K562 (cell line): ENCODE measurements around the gene TFAP2A. TPM values are rescaled to one million over a fixed set of nuclear protein-coding genes. Genes with fewer than 3 reads are reported as not detected.
A peak's percentile ranks its signal among the peaks of the same experiment; 100 is the strongest.

Experiments used
- ATAC-seq: fragments of 200-7000 bp; cut with Tn5 transposase; 3 replicates; pipeline ENCODE4 v1.9.1; 2020; ENCODE audit warnings: moderate library complexity
- BruUV-seq: library from RNA; stranded (reverse); fragments of 400-500 nt; replicated peaks from 2 replicates; lab custom pipeline; 2021; lab: Mats Ljungman, UMichigan
- CTCF ChIA-PET: fragments of 300-600 bp; formaldehyde crosslinking; extraction: SDS; loops from one replicate; lab custom pipeline; 2021; ENCODE audit warnings: low intra/inter-chr PET ratio; lab: Yijun Ruan, JAX
- POLR2A ChIA-PET: fragments of 300-600, 350-650 bp; sonication (Branson Sonifier 250); formaldehyde crosslinking; extraction: SDS; loops from one replicate; lab custom pipeline; 2021; ENCODE audit warnings: antibody characterized with exemption, inconsistent platforms; lab: Yijun Ruan, JAX
- DNase-seq, 4 experiments: peaks; one replicate each; pipeline versions ENCODE4 v3.0.0 to v3.0.0-alpha.2; 2011 to 2018; ENCODE audit warnings: low spot score in 3 of 4, mixed read lengths in 3 of 4; ENCODE audit errors: extremely low read depth in 1 of 4
- FAIRE-seq: peaks from 2 replicates; lab custom pipeline; 2011; peaks lifted over from hg19 to GRCh38; lab: Jason Lieb, UNC
- H2AFZ ChIP-seq: 2 replicates; pipeline ENCODE4 v1.6.0; 2011; ENCODE audit warnings: low read depth, low read length, control low read depth, inconsistent platforms
- H3K27ac ChIP-seq: fragments of 200-600 bp; 3 replicates; pipeline ENCODE4 v1.8.0; 2011; ENCODE audit warnings: low read depth, mild to moderate bottlenecking, control low read depth, inconsistent platforms, low read length, moderate library complexity, mixed read lengths; ENCODE audit errors: extremely low read depth
- H3K27me3 ChIP-seq, 2 experiments: fragments of 300-600 bp in 1 of 2; 2 replicates in 1 of 2; 3 replicates in 1 of 2; pipeline versions ENCODE4 v1.6.0 to v1.8.0; 2011; ENCODE audit warnings: inconsistent platforms in 2 of 2, low read length in 2 of 2, mild to moderate bottlenecking in 1 of 2, mixed read lengths in 1 of 2, moderate library complexity in 1 of 2; ENCODE audit not compliant: control insufficient read depth in 2 of 2, insufficient read depth in 2 of 2
- H3K36me3 ChIP-seq: fragments of 300-600 bp; 3 replicates; pipeline ENCODE4 v1.8.0; 2011; ENCODE audit warnings: mild to moderate bottlenecking, low read length, inconsistent platforms; ENCODE audit not compliant: control insufficient read depth, insufficient read depth
- H3K4me1 ChIP-seq, 2 experiments: fragments of 200-600 bp in 1 of 2; replicated peaks in 1 of 2; 2 replicates in 1 of 2; 3 replicates in 1 of 2; pipeline versions ENCODE4 v1.5.1 to v1.8.0; 2011; ENCODE audit warnings: inconsistent platforms in 2 of 2, low read length in 2 of 2, mild to moderate bottlenecking in 1 of 2, mixed read lengths in 1 of 2, moderate library complexity in 1 of 2; ENCODE audit not compliant: control insufficient read depth in 2 of 2, insufficient read depth in 2 of 2
- H3K4me2 ChIP-seq: 2 replicates; pipeline ENCODE4 v1.6.1; 2011; ENCODE audit warnings: low read length, control low read depth, inconsistent platforms, mixed read lengths; ENCODE audit not compliant: insufficient read depth
- H3K4me3 ChIP-seq: fragments of 200-600 bp; sonication (generic), shearing (Covaris generic); 2 replicates; pipeline ENCODE4 v1.5.1; 2016; ENCODE audit warnings: control low read depth, inconsistent platforms
- H3K79me2 ChIP-seq: fragments of 200-600 bp; 3 replicates; pipeline ENCODE4 v1.8.0; 2011; ENCODE audit warnings: low read length, inconsistent platforms; ENCODE audit not compliant: control insufficient read depth, insufficient read depth
- H3K9ac ChIP-seq, 2 experiments: 2 replicates each; pipeline versions ENCODE4 v1.6.0 to v1.6.1; 2011; ENCODE audit warnings: low read depth in 2 of 2, low read length in 2 of 2, control low read depth in 1 of 2, inconsistent platforms in 1 of 2, mild to moderate bottlenecking in 1 of 2, mixed read lengths in 1 of 2; ENCODE audit not compliant: insufficient read depth in 1 of 2
- H3K9me1 ChIP-seq: one replicate; pipeline ENCODE4 v1.6.0; 2011; ENCODE audit warnings: inconsistent platforms, mild to moderate bottlenecking, low read length, moderate library complexity; ENCODE audit not compliant: control insufficient read depth, insufficient read depth
- H3K9me3 ChIP-seq: replicated peaks from 2 replicates; pipeline ENCODE4 v1.5.1; 2011; ENCODE audit warnings: low read depth, low read length, inconsistent platforms; ENCODE audit not compliant: control insufficient read depth, insufficient read depth
- H4K20me1 ChIP-seq: replicated peaks from 2 replicates; pipeline ENCODE4 v1.6.1; 2011; ENCODE audit warnings: low read length, inconsistent platforms, mixed read lengths; ENCODE audit not compliant: control insufficient read depth, insufficient read depth
- KDM1A ChIP-seq, 2 experiments: fragments of 450-650 bp; IDR thresholded peaks; 2 replicates each; pipeline ENCODE4 v1.6.1; 2016; ENCODE audit warnings: mild to moderate bottlenecking in 2 of 2
- WGBS: fragments of 100-300 bp; shearing (Covaris generic); methylation state at CpG from one replicate; pipeline ENCODE4 v1.1.6; 2016; ENCODE audit warnings: low coverage, mixed read lengths; ENCODE audit not compliant: insufficient coverage; ENCODE audit errors: missing lambda C conversion rate; 5-methylcytosine and 5-hydroxymethylcytosine counted together
- in situ Hi-C: fragments of 300-500 bp; cut with MboI; formaldehyde crosslinking; loops from 4 replicates; pipeline ENCODE4 v1.15.0; 2018; ENCODE audit warnings: inconsistent platforms, mixed read lengths
- intact Hi-C: fragments of 100-400 bp; cut with micrococcal nuclease; formaldehyde crosslinking; loops from 2 replicates; pipeline ENCODE4 v1.14.2; 2022
- polyA plus RNA-seq, 8 experiments: library from polyadenylated mRNA; depleted of rRNA in 4 of 8; stranded (reverse) in 5 of 8; unstranded in 3 of 8; fragments of >200 nt; fragmentation: Nextera tagmentation in 2 of 8; fragmentation: Illumina TruSeq in 1 of 8; extraction: Ambion mirVana in 2 of 8; extraction: Trizol in 1 of 8; gene quantifications; 2 replicates each; pipeline versions ENCODE4 v1.2.1 to v1.2.3, GENCODE V29; 2011 to 2014; ENCODE audit warnings: inconsistent platforms in 1 of 8, missing spikeins in 1 of 8
- total RNA-seq, 7 experiments: library from RNA; depleted of rRNA in 6 of 7; stranded (reverse); fragments of >200 nt in 6 of 7; fragmentation: Illumina TruSeq in 2 of 7; extraction: Trizol in 2 of 7; gene quantifications; 2 replicates each; pipeline versions ENCODE4 v1.2.1 to v1.2.3, GENCODE V29; 2011 to 2021; ENCODE audit warnings: low replicate concordance in 1 of 7
- TF ChIP-seq, protein P1 (sequence below): fragments of 450-650 bp; IDR thresholded peaks from 2 replicates; pipeline ENCODE4 v1.6.1; 2017; ENCODE audit warnings: antibody characterized with exemption

Gene TFAP2A
- total and polyA plus RNA-seq, 9 of the 15 experiments (the other 6 are each of a cell fraction or from before 2014, with no cell fraction given): 0.14 to 0.53 (median 0.19) TPM; not detected in 1

DNA sequence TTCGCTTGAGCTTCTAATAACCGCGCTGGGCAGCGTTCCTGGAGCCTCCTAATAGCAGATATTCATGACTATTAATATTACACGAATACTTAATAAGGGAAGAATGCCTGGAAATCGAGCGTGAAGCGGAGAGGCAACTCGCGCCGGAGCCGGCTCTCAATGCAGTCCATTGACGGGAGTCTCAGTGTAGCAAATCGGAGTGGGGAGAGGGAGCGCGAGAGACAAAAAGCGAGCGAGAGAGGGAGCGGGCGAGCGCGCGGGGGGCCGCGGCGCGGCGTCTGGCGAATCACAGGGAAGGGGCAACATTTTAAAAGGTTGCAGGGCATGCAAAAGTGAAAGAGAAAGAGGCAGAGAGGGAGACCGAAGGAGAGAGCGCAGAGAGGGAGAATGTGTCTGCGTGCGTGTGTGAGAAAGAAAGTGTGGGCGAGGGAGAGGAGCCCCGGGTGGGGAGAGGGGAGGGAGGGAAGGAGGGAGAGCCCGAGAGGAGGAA, 2.9 kb downstream of the TFAP2A start:
- in situ Hi-C loops (no loop called here), intact Hi-C loops (no loop called here)
- TF ChIP-seq, protein P1, sequence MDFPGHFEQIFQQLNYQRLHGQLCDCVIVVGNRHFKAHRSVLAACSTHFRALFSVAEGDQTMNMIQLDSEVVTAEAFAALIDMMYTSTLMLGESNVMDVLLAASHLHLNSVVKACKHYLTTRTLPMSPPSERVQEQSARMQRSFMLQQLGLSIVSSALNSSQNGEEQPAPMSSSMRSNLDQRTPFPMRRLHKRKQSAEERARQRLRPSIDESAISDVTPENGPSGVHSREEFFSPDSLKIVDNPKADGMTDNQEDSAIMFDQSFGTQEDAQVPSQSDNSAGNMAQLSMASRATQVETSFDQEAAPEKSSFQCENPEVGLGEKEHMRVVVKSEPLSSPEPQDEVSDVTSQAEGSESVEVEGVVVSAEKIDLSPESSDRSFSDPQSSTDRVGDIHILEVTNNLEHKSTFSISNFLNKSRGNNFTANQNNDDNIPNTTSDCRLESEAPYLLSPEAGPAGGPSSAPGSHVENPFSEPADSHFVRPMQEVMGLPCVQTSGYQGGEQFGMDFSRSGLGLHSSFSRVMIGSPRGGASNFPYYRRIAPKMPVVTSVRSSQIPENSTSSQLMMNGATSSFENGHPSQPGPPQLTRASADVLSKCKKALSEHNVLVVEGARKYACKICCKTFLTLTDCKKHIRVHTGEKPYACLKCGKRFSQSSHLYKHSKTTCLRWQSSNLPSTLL: no peak
- peak in 1 of 2 experiments; percentile 34; a peak in 1 of 4 replicates for TF ChIP-seq KDM1A (IDR thresholded peaks at IDR 0.05)
- no peaks in the 10 kb centered on the region for H3K36me3 ChIP-seq
- no peaks in the 10 kb centered on the region for H3K9me1 ChIP-seq
- no peak overlapping the region for H3K27ac ChIP-seq
- H4K20me1 ChIP-seq: no peaks in the 10 kb centered on the region
- H3K4me1 ChIP-seq: peaks cover 0 to 43% of the 10 kb centered on the region in 2 experiments; a peak in 3 of 5 replicates
- no peak for FAIRE-seq
- no peak overlapping the region for H2AFZ ChIP-seq
- 67% methylated on average over 30 of the region's 36 CpGs for WGBS
- 0 out of 2 replicates have a peak, but pooled peaks cover 2% of the 10 kb centered on the region for H3K9me3 ChIP-seq
- POLR2A ChIA-PET: no interaction called here
- BruUV-seq: no TSS peak
- H3K4me2 ChIP-seq: no peak overlapping the region
- H3K9ac ChIP-seq: no peak overlapping the region
- no peak for DNase-seq
- H3K27me3 ChIP-seq: peaks cover 13 to 39% of the 10 kb centered on the region in 2 experiments; a peak in 4 of 5 replicates
- no peaks in the 10 kb centered on the region for H3K79me2 ChIP-seq
- no peak overlapping the region for H3K4me3 ChIP-seq
- no peak for ATAC-seq
- CTCF ChIA-PET: no interaction called here
